OCI-LY3 (cell line): ENCODE results near the gene PCDH15.

Experiments used
- H2AFZ ChIP-seq: fragments of 200-600, 300-600 bp; shearing (Covaris generic); 2 replicates; pipeline ENCODE4 v1.6.0; 2014; ENCODE audit warnings: antibody characterized with exemption, low read depth, low read length
- H3K27ac ChIP-seq: fragments of 200-600, 300-600 bp; sonication (generic); 2 replicates; pipeline ENCODE4 v1.5.1; 2014; ENCODE audit warnings: mild to moderate bottlenecking, low read length, moderate library complexity, mixed read lengths
- H3K27me3 ChIP-seq: fragments of 200-600, 300-600 bp; sonication (generic); 2 replicates; pipeline ENCODE4 v1.6.1; 2014; ENCODE audit warnings: low read depth, low read length, mixed read lengths
- H3K36me3 ChIP-seq: fragments of 200-600, 300-600 bp; sonication (generic); replicated peaks from 2 replicates; pipeline ENCODE3; 2014; ENCODE audit warnings: low read depth, low read length, mixed read lengths
- H3K4me1 ChIP-seq: fragments of 300-600, 200-600 bp; sonication (generic); 2 replicates; pipeline ENCODE4 v1.6.1; 2014; ENCODE audit warnings: low read length, mixed read lengths
- H3K4me2 ChIP-seq: fragments of 200-600, 300-600 bp; sonication (generic); 2 replicates; pipeline ENCODE4 v1.6.1; 2014; ENCODE audit warnings: low read length, mixed read lengths
- H3K4me3 ChIP-seq: fragments of 300-600, 200-600 bp; sonication (generic); 2 replicates; pipeline ENCODE4 v1.5.1; 2014; ENCODE audit warnings: antibody characterized with exemption, mild to moderate bottlenecking, low read length, moderate library complexity
- H3K79me2 ChIP-seq: fragments of 300-600, 200-600 bp; shearing (Covaris generic); 2 replicates; pipeline ENCODE4 v1.6.1; 2014; ENCODE audit warnings: mild to moderate bottlenecking, low read length, mixed read lengths
- H3K9ac ChIP-seq: fragments of 300-600, 200-600 bp; shearing (Covaris generic); 2 replicates; pipeline ENCODE4 v1.6.0; 2014; ENCODE audit warnings: mild to moderate bottlenecking, low read length, moderate library complexity
- H3K9me3 ChIP-seq: fragments of 200-600, 300-600 bp; shearing (Covaris generic); 2 replicates; pipeline ENCODE4 v1.6.1; 2014; ENCODE audit warnings: low read length, mixed read lengths; ENCODE audit not compliant: insufficient read depth
- H4K20me1 ChIP-seq: fragments of 200-600, 300-600 bp; sonication (generic); 2 replicates; pipeline ENCODE4 v1.6.1; 2016; ENCODE audit warnings: low read length, mixed read lengths; ENCODE audit not compliant: insufficient read depth
- CTCF ChIP-seq: fragments of 200-600, 300-600 bp; sonication (generic); IDR thresholded peaks from 2 replicates; pipeline ENCODE4 v1.5.1; 2014; ENCODE audit warnings: antibody characterized with exemption, low read length, low read depth
- EZH2phosphoT487 ChIP-seq: fragments of 200-600 bp; shearing (Covaris generic); IDR thresholded peaks from 2 replicates; pipeline ENCODE4 v1.6.1; 2018; ENCODE audit warnings: antibody characterized with exemption, mixed run types, low read depth

PCDH15 gene

GRCh38 chr10:54094321-54094720, 706.7 kb downstream of the PCDH15 start:
- TF ChIP-seq EZH2phosphoT487 (no peak), CTCF (no peak)
- no peak overlapping the region for H3K27ac ChIP-seq
- H2AFZ ChIP-seq = no peak overlapping the region
- H3K36me3 ChIP-seq = no peaks in the 10 kb centered on the region
- no peak overlapping the region for H3K4me2 ChIP-seq
- no peaks in the 10 kb centered on the region for H3K27me3 ChIP-seq
- H3K4me1 ChIP-seq = peaks cover 4% of the 10 kb centered on the region; the same call in 1 of the 2 replicates
- H3K79me2 ChIP-seq = no peaks in the 10 kb centered on the region
- H4K20me1 ChIP-seq = no peaks in the 10 kb centered on the region
- no peaks in the 10 kb centered on the region for H3K9me3 ChIP-seq
- no peak overlapping the region for H3K9ac ChIP-seq
- H3K4me3 ChIP-seq = no peak overlapping the region

DNA sequence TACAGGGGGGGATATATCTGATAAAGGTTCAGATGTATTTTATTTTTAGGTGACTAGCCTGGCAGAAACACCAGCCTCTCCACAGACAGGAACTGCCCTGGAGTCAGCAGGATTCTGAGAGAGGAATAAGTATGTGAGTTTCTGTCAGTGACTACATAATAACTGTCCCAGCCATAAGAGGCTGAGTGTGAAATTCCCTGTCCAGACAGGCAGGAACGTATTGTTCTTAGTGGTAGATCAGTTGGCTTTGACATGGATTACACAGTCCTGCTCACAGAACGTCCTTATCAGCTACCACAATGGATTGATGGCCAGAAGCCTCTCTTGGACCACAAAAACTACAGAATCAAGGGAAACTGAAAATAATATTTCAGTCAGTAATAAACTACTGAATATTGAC, 709.8 kb downstream of the PCDH15 start:
- Histone ChIP-seq H3K9ac (no peak overlapping the region), H3K4me3 (no peak overlapping the region), H4K20me1 (no peaks in the 10 kb centered on the region)

DNA sequence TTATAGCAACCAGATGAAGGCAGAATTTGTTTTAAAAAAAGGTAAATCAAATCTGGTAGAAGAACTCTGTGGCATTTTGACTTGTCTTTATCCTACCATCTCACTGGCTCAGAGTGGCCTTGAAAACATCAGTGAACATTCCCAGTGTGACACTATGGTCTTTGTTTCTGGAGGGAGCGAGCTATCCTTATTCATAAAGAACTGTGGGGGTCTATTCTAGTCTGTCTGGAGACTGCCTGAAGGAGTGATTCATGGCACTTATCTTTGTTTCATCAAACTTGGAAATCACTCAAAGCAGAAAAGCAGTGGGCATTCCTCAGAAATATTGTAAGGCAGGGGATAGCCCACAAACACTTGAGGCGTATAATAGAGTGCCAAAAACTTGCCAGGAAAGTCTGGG, 719.1 kb downstream of the PCDH15 start:
- H3K4me3 ChIP-seq = no peak overlapping the region
- no peak overlapping the region for H3K9ac ChIP-seq
- no peaks in the 10 kb centered on the region for H4K20me1 ChIP-seq
- TF ChIP-seq CTCF (no peak), EZH2phosphoT487 (no peak)
- no peak overlapping the region for H3K27ac ChIP-seq
- H3K27me3 ChIP-seq = no peaks in the 10 kb centered on the region
- H3K9me3 ChIP-seq = no peaks in the 10 kb centered on the region
- no peaks in the 10 kb centered on the region for H3K36me3 ChIP-seq
- no peak overlapping the region for H3K4me2 ChIP-seq
- H3K79me2 ChIP-seq = no peaks in the 10 kb centered on the region
- peaks cover 5% of the 10 kb centered on the region; the same call in 1 of the 2 replicates for H3K4me1 ChIP-seq
- H2AFZ ChIP-seq = no peak overlapping the region

More for the DNA sequence above, 709.8 kb downstream of the PCDH15 start:
- no peaks in the 10 kb centered on the region for H3K27me3 ChIP-seq
- H3K79me2 ChIP-seq = no peaks in the 10 kb centered on the region
- H2AFZ ChIP-seq = no peak overlapping the region
- no peak overlapping the region for H3K4me2 ChIP-seq
- TF ChIP-seq CTCF (no peak), EZH2phosphoT487 (no peak)
- H3K36me3 ChIP-seq = no peaks in the 10 kb centered on the region
- no peak overlapping the region for H3K27ac ChIP-seq
- peaks cover 4% of the 10 kb centered on the region; the same call in 1 of the 2 replicates for H3K4me1 ChIP-seq
- no peaks in the 10 kb centered on the region for H3K9me3 ChIP-seq

DNA sequence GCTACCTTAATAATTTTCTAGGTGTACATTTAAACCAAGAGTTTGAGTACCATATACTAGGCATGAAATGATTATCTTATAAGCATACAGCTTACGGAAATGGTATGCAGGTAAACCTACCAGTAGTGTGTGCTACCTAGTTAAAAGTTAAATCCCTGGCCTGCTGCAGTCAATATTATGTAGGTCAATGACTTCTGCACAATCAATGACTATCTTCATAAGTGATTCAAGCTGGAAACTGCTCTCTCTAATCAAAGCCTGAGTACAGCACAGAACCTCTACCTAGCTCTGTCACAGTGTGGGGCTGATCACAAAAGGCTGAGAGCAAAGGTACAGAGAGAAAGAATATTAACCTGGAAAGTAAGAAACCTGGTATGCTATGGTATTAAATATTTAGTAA, 733.7 kb downstream of the PCDH15 start:
- H3K9me3 ChIP-seq = no peaks in the 10 kb centered on the region
- TF ChIP-seq EZH2phosphoT487 (no peak), CTCF (no peak)

More for the DNA sequence above, 733.7 kb downstream of the PCDH15 start:
- Histone ChIP-seq H3K4me2 (no peak overlapping the region), H2AFZ (no peak overlapping the region), H3K27me3 (no peaks in the 10 kb centered on the region), H3K4me1 (peaks cover 18% of the 10 kb centered on the region), H3K36me3 (no peaks in the 10 kb centered on the region), H4K20me1 (no peaks in the 10 kb centered on the region), H3K9ac (no peak overlapping the region), H3K79me2 (no peaks in the 10 kb centered on the region), H3K4me3 (no peak overlapping the region), H3K27ac (no peak overlapping the region)
